DOHH2 (cell line): ENCODE results near the gene ZNF124.

Source experiments
- CTCF ChIP-seq: fragments of 200-600 bp; sonication (generic); IDR thresholded peaks from one replicate; pipeline ENCODE4 v1.5.1; 2014; ENCODE audit warnings: antibody characterized with exemption, mild to moderate bottlenecking, low read depth, low read length; ENCODE audit not compliant: poor library complexity, severe bottlenecking
- EZH2phosphoT487 ChIP-seq: fragments of 200-600 bp; sonication (generic); IDR thresholded peaks from 2 replicates; pipeline ENCODE4 v1.6.1; 2017; ENCODE audit warnings: borderline replicate concordance, mild to moderate bottlenecking, antibody characterized with exemption, low read length, moderate library complexity, mixed read lengths

GRCh38 chr1:247165674-247166073 is 6.1 kb downstream of the ZNF124 start:
- no peak for TF ChIP-seq EZH2phosphoT487
- no peak for TF ChIP-seq CTCF
